HL-60 (cell line): ENCODE results near the gene LEKR1.

Experiments
- DNase-seq, 2 experiments: peaks; one replicate each; pipeline ENCODE4 v3.0.0-alpha.2; 2010 to 2020; ENCODE audit warnings: low read depth in 1 of 2, low spot score in 1 of 2
- H3K27ac ChIP-seq: fragments of 250-450 bp; sonication (Bioruptor Pico); replicated peaks from 2 replicates; pipeline ENCODE4 v1.5.1; 2020; ENCODE audit warnings: mild to moderate bottlenecking, moderate library complexity
- H3K27me3 ChIP-seq: fragments of 250-450 bp; sonication (Bioruptor Pico); 2 replicates; pipeline ENCODE4 v1.5.1; 2021; ENCODE audit warnings: mild to moderate bottlenecking, moderate library complexity; ENCODE audit not compliant: insufficient read depth, poor library complexity, severe bottlenecking
- H3K4me3 ChIP-seq: replicated peaks from 2 replicates; pipeline ENCODE4 v1.5.1; 2011; ENCODE audit warnings: mild to moderate bottlenecking, control low read depth, low read length; ENCODE audit not compliant: insufficient read depth
- GABPA ChIP-seq: IDR thresholded peaks from 2 replicates; pipeline ENCODE4 v1.6.1; 2012; ENCODE audit warnings: low read depth
- POLR2AphosphoS5 ChIP-seq: IDR thresholded peaks from 2 replicates; pipeline ENCODE4 v1.6.1; 2012; ENCODE audit warnings: low read depth
- SPI1 ChIP-seq: IDR thresholded peaks from 2 replicates; pipeline ENCODE4 v1.6.1; 2012; ENCODE audit warnings: low read depth, mild to moderate bottlenecking, borderline replicate concordance
- TF ChIP-seq, protein P1 (sequence below): IDR thresholded peaks from 2 replicates; pipeline ENCODE4 v1.6.1; 2012; ENCODE audit warnings: low read depth; ENCODE audit not compliant: insufficient replicate concordance
- TF ChIP-seq, protein P2 (sequence below): IDR thresholded peaks from one replicate; pipeline ENCODE4 v1.5.1; 2011; ENCODE audit warnings: low read length, control low read depth, inconsistent platforms; ENCODE audit not compliant: insufficient read depth

The LEKR1 gene

DNA sequence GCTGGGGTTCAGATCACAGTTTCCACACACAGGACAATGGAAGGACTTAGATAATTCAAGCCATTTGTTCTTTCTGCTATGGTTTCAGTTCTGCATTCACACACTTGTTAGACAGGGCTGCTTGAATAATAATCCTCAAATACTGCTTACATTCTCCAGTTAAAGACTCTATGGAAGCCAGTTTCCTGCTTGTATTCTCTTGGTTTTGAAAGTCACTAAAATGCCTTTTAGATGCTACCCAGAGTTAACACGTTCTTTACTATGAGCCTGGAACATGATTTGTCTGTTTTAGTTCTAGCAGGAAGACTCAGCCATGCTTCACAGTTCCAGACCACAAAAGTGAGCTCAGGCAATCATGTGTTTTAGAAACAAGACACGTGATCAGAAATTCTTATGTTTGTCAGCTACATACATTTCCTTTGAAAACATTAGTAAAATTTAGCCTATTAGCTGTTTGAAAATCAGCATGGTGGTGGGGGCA, 152.4 kb downstream of the LEKR1 start:
- no peak overlapping the region for H3K4me3 ChIP-seq

DNA sequence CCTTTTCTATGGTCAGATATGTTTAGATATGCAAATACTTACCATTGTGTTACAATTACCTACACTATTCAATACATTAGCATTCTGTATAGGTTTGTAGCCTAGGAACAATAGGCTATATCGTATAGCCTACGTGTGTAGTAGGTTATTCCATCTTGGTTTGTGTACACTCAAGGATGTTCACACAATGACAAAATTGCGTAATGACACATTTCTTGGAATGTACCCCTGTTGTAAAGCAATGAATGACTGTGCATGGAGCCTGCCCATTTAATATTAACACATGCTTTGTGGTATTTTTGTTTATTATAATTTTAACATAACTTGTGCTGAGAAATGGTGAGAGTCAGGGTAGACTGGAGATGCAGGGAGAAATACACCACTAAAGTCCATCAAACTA, 154.9 kb downstream of the LEKR1 start:
- no peaks in the 10 kb centered on the region for H3K27me3 ChIP-seq
- H3K4me3 ChIP-seq = no peak overlapping the region
- TF ChIP-seq, protein P1, sequence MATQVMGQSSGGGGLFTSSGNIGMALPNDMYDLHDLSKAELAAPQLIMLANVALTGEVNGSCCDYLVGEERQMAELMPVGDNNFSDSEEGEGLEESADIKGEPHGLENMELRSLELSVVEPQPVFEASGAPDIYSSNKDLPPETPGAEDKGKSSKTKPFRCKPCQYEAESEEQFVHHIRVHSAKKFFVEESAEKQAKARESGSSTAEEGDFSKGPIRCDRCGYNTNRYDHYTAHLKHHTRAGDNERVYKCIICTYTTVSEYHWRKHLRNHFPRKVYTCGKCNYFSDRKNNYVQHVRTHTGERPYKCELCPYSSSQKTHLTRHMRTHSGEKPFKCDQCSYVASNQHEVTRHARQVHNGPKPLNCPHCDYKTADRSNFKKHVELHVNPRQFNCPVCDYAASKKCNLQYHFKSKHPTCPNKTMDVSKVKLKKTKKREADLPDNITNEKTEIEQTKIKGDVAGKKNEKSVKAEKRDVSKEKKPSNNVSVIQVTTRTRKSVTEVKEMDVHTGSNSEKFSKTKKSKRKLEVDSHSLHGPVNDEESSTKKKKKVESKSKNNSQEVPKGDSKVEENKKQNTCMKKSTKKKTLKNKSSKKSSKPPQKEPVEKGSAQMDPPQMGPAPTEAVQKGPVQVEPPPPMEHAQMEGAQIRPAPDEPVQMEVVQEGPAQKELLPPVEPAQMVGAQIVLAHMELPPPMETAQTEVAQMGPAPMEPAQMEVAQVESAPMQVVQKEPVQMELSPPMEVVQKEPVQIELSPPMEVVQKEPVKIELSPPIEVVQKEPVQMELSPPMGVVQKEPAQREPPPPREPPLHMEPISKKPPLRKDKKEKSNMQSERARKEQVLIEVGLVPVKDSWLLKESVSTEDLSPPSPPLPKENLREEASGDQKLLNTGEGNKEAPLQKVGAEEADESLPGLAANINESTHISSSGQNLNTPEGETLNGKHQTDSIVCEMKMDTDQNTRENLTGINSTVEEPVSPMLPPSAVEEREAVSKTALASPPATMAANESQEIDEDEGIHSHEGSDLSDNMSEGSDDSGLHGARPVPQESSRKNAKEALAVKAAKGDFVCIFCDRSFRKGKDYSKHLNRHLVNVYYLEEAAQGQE = no peak
- TF ChIP-seq POLR2AphosphoS5 (no peak), SPI1 (no peak), GABPA (no peak)
- TF ChIP-seq, protein P2, sequence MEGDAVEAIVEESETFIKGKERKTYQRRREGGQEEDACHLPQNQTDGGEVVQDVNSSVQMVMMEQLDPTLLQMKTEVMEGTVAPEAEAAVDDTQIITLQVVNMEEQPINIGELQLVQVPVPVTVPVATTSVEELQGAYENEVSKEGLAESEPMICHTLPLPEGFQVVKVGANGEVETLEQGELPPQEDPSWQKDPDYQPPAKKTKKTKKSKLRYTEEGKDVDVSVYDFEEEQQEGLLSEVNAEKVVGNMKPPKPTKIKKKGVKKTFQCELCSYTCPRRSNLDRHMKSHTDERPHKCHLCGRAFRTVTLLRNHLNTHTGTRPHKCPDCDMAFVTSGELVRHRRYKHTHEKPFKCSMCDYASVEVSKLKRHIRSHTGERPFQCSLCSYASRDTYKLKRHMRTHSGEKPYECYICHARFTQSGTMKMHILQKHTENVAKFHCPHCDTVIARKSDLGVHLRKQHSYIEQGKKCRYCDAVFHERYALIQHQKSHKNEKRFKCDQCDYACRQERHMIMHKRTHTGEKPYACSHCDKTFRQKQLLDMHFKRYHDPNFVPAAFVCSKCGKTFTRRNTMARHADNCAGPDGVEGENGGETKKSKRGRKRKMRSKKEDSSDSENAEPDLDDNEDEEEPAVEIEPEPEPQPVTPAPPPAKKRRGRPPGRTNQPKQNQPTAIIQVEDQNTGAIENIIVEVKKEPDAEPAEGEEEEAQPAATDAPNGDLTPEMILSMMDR = no peak
- DNase-seq = no peak
- H3K27ac ChIP-seq = no peak overlapping the region

More for the DNA sequence above, 152.4 kb downstream of the LEKR1 start:
- no peak for TF ChIP-seq SPI1
- TF ChIP-seq, protein P2 = no peak
- TF ChIP-seq POLR2AphosphoS5 = no peak
- TF ChIP-seq GABPA = no peak
- TF ChIP-seq, protein P1 = no peak
- Histone ChIP-seq H3K27me3 (no peaks in the 10 kb centered on the region), H3K27ac (no peak overlapping the region)
- DNase-seq = peak in 1 of 2 experiments; percentile 7

DNA sequence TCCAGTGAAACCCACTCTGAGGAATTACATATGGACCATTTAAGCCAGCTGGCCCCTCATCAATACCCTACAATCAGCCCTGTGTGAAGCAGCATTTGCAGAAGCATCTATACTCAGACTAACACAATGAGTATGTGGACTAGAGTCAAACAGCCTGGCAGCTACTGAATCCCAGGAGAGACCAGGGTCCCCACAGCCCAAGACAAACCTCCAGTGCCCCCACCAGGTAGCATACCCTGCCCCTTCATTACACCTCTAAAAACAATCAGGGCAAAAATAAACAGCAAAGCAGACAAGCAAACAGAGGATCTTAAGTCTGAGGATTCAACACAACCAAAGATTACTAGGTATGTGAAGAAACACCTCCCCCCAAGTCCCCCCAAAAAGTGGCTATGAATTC, 157.4 kb downstream of the LEKR1 start:
- H3K27me3 ChIP-seq = no peaks in the 10 kb centered on the region
- no peak for DNase-seq
- H3K27ac ChIP-seq = no peak overlapping the region
- no peak overlapping the region for H3K4me3 ChIP-seq
- TF ChIP-seq GABPA = no peak
- TF ChIP-seq POLR2AphosphoS5 = no peak

DNA sequence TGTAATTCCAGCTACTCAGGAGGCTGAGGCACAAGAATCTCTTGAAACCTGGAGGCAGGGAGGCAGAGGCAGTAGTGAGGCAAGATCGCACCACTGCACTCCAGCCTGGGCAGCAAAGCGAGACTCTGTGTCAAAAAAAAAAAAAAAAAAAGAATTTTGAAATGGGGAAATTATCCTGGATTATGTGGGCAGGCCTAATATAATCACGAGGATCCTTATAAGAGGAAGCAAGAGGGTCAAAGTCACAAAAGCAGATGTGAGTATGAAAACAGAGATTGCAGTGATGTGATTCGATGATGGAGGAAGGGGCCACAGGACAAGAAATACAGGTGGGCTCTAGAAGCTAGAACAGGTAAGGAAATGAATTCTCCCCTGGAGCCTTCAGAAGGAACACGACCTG, 159.6 kb downstream of the LEKR1 start:
- no peak for DNase-seq
- H3K27ac ChIP-seq = no peak overlapping the region
- no peak overlapping the region for H3K4me3 ChIP-seq
- TF ChIP-seq, protein P1 = no peak
- TF ChIP-seq GABPA (no peak), POLR2AphosphoS5 (no peak), SPI1 (no peak)
- TF ChIP-seq, protein P2 = no peak
- H3K27me3 ChIP-seq = no peaks in the 10 kb centered on the region
